ENCODE results near the gene HIRIP3.

The HIRIP3 gene

DNA sequence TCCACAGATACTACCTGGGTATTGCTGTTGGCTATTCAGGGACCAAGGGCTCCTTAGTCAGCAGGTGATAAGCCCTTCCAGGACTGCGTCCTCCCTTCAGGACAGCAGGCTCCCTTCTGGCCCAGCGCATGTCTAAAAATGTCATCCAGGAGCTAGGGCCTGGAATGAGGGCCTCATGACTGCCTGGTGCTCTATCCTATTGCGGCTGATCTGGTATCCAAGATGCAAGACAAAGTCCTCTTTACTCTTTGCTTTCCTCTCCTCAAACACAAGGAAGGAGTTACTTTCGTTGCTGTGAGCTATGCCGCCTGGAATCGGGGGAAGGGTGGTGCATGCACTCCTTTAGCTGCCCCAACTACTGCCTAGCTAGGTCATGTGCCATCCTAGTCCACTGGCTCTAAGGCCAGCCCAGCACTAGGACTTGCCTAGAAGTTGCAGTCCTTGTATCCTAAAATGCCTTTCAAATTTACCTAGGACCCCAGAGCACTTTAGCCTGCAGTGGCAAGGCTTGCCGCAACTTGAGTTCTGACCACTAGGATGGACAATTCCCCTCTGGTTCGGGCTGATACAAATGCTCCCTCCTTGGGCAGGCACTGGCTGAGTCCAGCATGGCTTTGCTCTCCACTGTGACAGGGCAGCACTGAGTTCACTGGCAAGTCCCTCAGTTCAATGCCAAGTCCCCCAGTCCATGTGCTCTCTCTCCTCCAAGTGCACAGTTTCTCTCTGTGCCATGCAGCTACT lies 43.6 kb downstream of the HIRIP3 start:
- no peak for DNase-seq

DNA sequence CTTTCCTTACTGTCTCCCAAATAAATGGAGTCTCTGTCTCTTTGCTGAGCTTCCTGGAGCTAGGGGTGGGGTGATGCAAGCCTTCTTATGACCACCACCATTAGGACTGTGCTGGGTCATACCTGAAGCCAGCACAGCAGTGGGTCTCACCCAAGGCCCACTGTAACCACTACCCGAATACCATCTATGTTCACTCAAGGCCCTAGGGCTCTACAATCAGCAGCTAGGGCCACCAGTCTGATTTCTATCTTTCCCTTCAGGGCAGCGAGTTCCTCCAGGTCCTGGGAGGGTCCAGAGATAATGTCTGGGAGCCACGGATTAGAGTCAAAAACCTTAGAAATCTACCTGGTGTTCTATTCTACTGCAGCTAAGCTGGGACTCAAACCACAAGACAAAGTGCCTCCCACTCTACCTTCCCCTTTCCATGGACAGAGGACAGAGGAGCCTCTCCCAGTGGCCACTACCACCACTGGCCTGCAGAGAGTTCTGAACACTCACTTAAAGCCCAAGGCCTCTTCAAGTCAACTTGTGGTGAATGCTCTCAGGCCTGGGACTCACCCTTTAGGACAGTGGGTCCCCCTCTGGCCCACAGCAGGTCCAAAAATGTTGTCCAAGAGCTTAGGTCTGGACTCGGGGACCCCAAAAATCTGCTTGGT lies 44.5 kb downstream of the HIRIP3 start:
- DNase-seq: no peak

DNA sequence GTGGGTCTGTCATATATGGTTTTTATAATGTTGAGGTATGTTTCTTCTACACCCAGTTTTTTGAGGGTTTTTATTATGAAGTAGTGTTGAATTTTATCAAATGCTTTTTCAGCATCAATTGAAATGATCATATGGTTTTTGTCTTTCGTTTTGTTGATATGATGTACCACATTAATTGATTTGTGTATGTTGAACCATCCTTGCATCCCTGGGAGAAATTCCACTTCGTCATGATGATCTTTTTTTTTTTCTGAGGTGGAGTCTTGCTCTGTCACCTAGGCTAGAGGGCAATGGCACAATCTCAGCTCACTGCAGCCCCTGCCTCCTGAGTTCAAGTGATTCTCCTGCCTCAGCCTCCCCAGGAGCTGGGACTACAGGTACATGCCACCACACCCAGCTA lies 47.5 kb downstream of the HIRIP3 start:
- DNase-seq: no peak

DNA sequence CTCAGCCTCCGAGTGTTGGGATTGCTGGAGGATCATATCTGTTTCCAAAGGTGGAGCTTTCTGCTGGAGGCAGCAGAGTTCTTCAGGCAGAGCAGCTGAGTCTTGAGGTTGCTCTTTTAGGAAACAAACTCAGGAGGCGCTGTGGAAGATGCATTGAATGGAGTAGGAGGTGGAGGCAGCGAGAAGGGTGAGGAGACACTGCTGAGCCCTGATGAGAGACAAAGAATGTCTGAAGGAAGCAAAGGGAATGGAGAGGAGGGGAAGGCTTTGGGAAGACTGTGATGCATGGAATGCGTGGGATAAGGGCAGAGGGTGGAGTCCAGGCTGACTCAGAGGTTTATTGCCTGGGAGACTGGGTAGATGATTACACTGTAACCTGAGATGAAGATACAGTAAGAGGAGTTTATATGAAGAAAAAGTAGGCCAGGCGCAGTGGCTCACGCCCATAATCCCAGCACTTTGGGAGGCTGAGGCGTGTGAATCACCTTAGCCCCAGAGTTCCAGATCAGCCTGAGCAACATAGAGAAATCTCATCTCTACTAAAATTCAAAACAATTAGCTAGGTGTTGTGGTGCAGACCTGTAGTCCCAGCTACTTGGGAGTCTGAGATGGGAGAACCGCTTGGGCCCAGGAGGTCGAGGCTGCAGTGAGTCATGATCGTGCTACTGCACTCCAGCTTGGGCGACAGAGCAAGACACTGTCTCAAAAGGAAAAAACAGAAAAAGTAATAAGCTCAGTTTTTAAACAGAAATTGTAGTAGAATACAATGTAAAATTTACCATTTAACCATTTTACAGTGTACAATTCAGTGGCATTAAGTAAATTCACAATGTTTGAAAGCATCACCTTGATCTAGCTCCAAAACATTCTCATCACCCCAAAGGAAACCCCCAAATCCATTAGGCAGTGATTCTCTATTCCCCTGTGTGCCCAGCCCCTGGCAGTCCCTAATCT lies 51.3 kb downstream of the HIRIP3 start:
- DNase-seq: no peak

All from activated naive CD4-positive, alpha-beta T cell treated with Interleukin-2 at 50 U/mL for 16 hours (primary cell).